ENCODE data around the gene PLCH1.

Gene PLCH1

GRCh38 chr3:155704771-155705559, 39.9 kb downstream of the PLCH1 start:
- Histone ChIP-seq H3K4me3 (ENCODE audit: low read length) (no peak overlapping the region), H3K27ac (ENCODE audit: low read length) (no peak overlapping the region), H3K36me3 (ENCODE audit: insufficient read depth, low read depth, low read length) (0 out of 2 replicates have a peak, but pooled peaks cover 6% of the 10 kb centered on the region), H3K4me1 (ENCODE audit: insufficient read depth, low read length) (peaks cover 3% of the 10 kb centered on the region; the same call in 1 of the 2 replicates), H3K9ac (ENCODE audit: low read depth, low read length) (no peak overlapping the region), H3K27me3 (ENCODE audit: insufficient read depth, low read length) (no peaks in the 10 kb centered on the region), H3K9me3 (ENCODE audit: insufficient read depth, low read depth, low read length) (no peaks in the 10 kb centered on the region)

GRCh38 chr3:155704061-155704460, 40.8 kb downstream of the PLCH1 start:
- 0 out of 2 replicates have a peak, but pooled peaks cover 6% of the 10 kb centered on the region for H3K36me3 ChIP-seq (ENCODE audit: insufficient read depth, low read depth, low read length)
- H3K4me3 ChIP-seq (ENCODE audit: low read length) = no peak overlapping the region
- H3K27me3 ChIP-seq (ENCODE audit: insufficient read depth, low read length) = no peaks in the 10 kb centered on the region
- peaks cover 3% of the 10 kb centered on the region; the same call in 1 of the 2 replicates for H3K4me1 ChIP-seq (ENCODE audit: insufficient read depth, low read length)
- no peaks in the 10 kb centered on the region for H3K9me3 ChIP-seq (ENCODE audit: insufficient read depth, low read depth, low read length)
- no peak overlapping the region for H3K9ac ChIP-seq (ENCODE audit: low read depth, low read length)
- no peak overlapping the region for H3K27ac ChIP-seq (ENCODE audit: low read length)

- Histone ChIP-seq H3K4me1 (ENCODE audit: insufficient read depth, low read length) (peaks cover 3% of the 10 kb centered on the region; the same call in 1 of the 2 replicates), H3K27me3 (ENCODE audit: insufficient read depth, low read length) (no peaks in the 10 kb centered on the region), H3K27ac (ENCODE audit: low read length) (no peak overlapping the region), H3K9ac (ENCODE audit: low read depth, low read length) (no peak overlapping the region), H3K9me3 (ENCODE audit: insufficient read depth, low read depth, low read length) (no peaks in the 10 kb centered on the region), H3K4me3 (ENCODE audit: low read length) (no peak overlapping the region), H3K36me3 (ENCODE audit: insufficient read depth, low read depth, low read length) (0 out of 2 replicates have a peak, but pooled peaks cover 6% of the 10 kb centered on the region)
Observed at GRCh38 chr3:155702745-155703591, 41.9 kb downstream of the PLCH1 start.

DNA sequence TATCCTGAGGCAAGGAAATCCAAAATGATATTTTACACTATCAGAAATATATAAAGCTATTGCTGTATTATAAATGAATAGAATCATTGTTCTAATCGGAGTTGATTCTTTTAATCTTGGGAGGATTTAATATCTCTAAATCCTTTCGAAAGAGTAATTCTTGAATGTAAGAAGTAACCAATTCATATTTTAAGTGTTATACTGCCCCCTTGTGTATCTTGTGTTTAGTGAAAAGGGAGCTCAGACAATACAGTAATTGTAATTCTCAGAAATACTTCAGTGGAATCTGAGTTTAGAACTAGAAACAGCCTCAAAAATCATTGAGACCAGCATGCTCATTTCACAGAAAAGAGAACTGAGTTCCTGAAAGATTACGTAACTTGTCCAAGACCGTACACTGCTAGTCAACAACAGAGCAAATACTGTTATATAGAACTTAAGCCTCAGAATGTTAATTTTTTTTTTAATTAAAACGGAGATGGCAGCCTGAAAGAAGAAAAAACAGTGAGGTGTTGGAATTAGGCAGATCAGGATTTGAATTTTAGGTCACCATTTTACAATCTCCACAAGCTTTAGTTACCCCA, 42.9 kb downstream of the PLCH1 start:
- H3K9ac ChIP-seq (ENCODE audit: low read depth, low read length) = no peak overlapping the region
- H3K36me3 ChIP-seq (ENCODE audit: insufficient read depth, low read depth, low read length) = 0 out of 2 replicates have a peak, but pooled peaks cover 6% of the 10 kb centered on the region
- no peaks in the 10 kb centered on the region for H3K27me3 ChIP-seq (ENCODE audit: insufficient read depth, low read length)
- H3K4me3 ChIP-seq (ENCODE audit: low read length) = no peak overlapping the region
- H3K4me1 ChIP-seq (ENCODE audit: insufficient read depth, low read length) = peaks cover 3% of the 10 kb centered on the region; the same call in 1 of the 2 replicates
- H3K27ac ChIP-seq (ENCODE audit: low read length) = no peak overlapping the region
- H3K9me3 ChIP-seq (ENCODE audit: insufficient read depth, low read depth, low read length) = no peaks in the 10 kb centered on the region

DNA sequence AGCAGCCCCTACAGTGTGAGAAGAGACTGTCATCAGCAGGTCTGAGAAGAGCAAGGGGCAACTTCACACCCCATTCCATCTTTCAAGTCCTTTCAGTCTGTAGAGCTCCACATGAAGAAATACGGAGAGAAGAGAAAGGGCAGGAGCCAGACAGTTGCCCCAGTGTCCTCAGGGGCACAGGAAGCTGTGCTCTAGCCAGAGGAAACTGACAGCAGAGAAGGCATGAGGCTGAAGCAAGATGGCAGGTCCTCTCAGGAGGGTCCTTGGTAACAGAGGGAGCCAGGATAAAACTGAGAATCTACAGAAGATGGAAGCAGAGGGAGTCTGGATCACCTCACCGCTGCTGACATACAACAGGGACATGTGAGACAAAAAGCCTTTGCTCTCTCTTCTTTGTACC, 47.3 kb downstream of the PLCH1 start:
- Histone ChIP-seq H3K27ac (ENCODE audit: low read length) (no peak overlapping the region), H3K36me3 (ENCODE audit: insufficient read depth, low read depth, low read length) (no peaks in the 10 kb centered on the region; the same call in 1 of the 2 replicates), H3K9me3 (ENCODE audit: insufficient read depth, low read depth, low read length) (no peaks in the 10 kb centered on the region), H3K27me3 (ENCODE audit: insufficient read depth, low read length) (no peaks in the 10 kb centered on the region), H3K9ac (ENCODE audit: low read depth, low read length) (no peak overlapping the region), H3K4me3 (ENCODE audit: low read length) (no peak overlapping the region), H3K4me1 (ENCODE audit: insufficient read depth, low read length) (peaks cover 3% of the 10 kb centered on the region; the same call in 1 of the 2 replicates)

DNA sequence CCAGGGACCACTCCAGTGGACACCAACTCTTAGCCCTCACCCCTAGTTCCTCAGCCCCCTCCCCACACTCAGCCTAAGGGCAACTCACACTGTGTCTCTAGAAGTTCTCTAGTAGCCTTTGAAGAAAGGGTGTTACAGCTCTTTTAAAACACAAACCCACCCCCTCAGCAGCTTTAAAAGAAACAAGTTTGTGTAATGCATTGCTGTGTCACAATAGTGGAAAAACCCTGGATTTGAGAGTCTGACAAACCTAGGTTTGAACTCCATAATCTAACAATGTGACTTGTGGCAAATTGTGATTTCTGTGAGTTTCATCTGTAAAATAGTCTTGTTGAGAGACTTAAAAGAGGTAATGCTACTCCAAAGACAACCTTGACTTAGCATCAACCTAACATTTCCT, 54.0 kb downstream of the PLCH1 start:
- H3K27ac ChIP-seq (ENCODE audit: low read length) = no peak overlapping the region
- H3K4me1 ChIP-seq (ENCODE audit: insufficient read depth, low read length) = no peaks in the 10 kb centered on the region
- no peaks in the 10 kb centered on the region; the same call in 1 of the 2 replicates for H3K36me3 ChIP-seq (ENCODE audit: insufficient read depth, low read depth, low read length)
- H3K9me3 ChIP-seq (ENCODE audit: insufficient read depth, low read depth, low read length) = no peaks in the 10 kb centered on the region
- no peak overlapping the region for H3K9ac ChIP-seq (ENCODE audit: low read depth, low read length)
- H3K4me3 ChIP-seq (ENCODE audit: low read length) = no peak overlapping the region
- H3K27me3 ChIP-seq (ENCODE audit: insufficient read depth, low read length) = no peaks in the 10 kb centered on the region

- Histone ChIP-seq H3K9ac (ENCODE audit: low read depth, low read length) (no peak overlapping the region), H3K27me3 (ENCODE audit: insufficient read depth, low read length) (no peaks in the 10 kb centered on the region), H3K4me1 (ENCODE audit: insufficient read depth, low read length) (no peaks in the 10 kb centered on the region), H3K9me3 (ENCODE audit: insufficient read depth, low read depth, low read length) (no peaks in the 10 kb centered on the region), H3K4me3 (ENCODE audit: low read length) (no peak overlapping the region), H3K27ac (ENCODE audit: low read length) (no peak overlapping the region), H3K36me3 (ENCODE audit: insufficient read depth, low read depth, low read length) (no peaks in the 10 kb centered on the region)
Observed at GRCh38 chr3:155688481-155688880, 56.4 kb downstream of the PLCH1 start.

GRCh38 chr3:155683344-155683720, 61.5 kb downstream of the PLCH1 start:
- no peaks in the 10 kb centered on the region for H3K36me3 ChIP-seq (ENCODE audit: insufficient read depth, low read depth, low read length)
- H3K9ac ChIP-seq (ENCODE audit: low read depth, low read length) = no peak overlapping the region
- H3K27me3 ChIP-seq (ENCODE audit: insufficient read depth, low read length) = no peaks in the 10 kb centered on the region
- no peak overlapping the region for H3K27ac ChIP-seq (ENCODE audit: low read length)
- H3K4me1 ChIP-seq (ENCODE audit: insufficient read depth, low read length) = no peaks in the 10 kb centered on the region; the same call in 1 of the 2 replicates
- no peaks in the 10 kb centered on the region; the same call in 1 of the 2 replicates for H3K9me3 ChIP-seq (ENCODE audit: insufficient read depth, low read depth, low read length)
- H3K4me3 ChIP-seq (ENCODE audit: low read length) = no peak overlapping the region

DNA sequence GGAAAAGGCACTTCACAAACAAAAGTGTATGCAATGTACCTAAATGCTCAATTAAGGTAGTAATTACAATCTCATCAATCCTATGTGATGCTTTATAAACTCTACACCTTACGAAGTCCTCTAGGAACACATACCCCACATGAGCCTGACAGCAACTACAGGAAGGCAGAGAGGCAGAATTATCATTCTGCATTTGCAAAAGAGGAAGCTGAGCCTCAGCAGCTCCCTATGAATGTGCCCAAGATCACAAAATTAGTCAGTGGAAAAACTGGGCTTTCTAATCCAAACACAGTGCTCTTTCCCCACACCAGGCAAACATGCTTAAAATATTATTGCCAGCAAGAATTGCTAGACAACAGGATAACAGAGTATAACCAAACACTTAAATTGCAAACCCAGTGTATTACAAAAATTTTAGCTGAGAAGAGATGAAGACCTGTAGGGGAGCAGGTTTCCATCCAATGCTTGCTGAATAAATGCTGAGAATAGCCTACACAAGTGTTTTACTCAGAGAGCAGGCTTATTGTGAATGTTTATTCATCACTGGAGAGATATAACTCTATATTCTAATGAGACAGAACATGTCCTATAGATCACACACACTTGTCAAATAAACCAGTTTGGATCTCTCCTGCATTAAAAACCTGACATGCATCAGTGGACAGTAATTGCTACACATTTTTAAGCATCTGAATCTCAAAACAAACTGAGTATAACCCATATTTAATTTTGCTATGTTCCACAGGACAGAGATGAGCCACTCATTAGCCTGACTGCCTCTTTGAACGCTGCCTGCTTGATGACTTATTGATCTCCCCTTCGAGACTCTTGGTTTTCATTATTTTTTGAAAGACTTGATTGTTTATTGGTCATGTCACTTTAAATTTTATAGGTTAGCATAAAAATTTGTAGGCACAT, 62.2 kb downstream of the PLCH1 start:
- Histone ChIP-seq H3K36me3 (ENCODE audit: insufficient read depth, low read depth, low read length) (no peaks in the 10 kb centered on the region), H3K4me1 (ENCODE audit: insufficient read depth, low read length) (no peaks in the 10 kb centered on the region; the same call in 1 of the 2 replicates), H3K9me3 (ENCODE audit: insufficient read depth, low read depth, low read length) (no peaks in the 10 kb centered on the region; the same call in 1 of the 2 replicates), H3K27ac (ENCODE audit: low read length) (no peak overlapping the region), H3K4me3 (ENCODE audit: low read length) (no peak overlapping the region), H3K9ac (ENCODE audit: low read depth, low read length) (no peak overlapping the region), H3K27me3 (ENCODE audit: insufficient read depth, low read length) (no peaks in the 10 kb centered on the region)

DNA sequence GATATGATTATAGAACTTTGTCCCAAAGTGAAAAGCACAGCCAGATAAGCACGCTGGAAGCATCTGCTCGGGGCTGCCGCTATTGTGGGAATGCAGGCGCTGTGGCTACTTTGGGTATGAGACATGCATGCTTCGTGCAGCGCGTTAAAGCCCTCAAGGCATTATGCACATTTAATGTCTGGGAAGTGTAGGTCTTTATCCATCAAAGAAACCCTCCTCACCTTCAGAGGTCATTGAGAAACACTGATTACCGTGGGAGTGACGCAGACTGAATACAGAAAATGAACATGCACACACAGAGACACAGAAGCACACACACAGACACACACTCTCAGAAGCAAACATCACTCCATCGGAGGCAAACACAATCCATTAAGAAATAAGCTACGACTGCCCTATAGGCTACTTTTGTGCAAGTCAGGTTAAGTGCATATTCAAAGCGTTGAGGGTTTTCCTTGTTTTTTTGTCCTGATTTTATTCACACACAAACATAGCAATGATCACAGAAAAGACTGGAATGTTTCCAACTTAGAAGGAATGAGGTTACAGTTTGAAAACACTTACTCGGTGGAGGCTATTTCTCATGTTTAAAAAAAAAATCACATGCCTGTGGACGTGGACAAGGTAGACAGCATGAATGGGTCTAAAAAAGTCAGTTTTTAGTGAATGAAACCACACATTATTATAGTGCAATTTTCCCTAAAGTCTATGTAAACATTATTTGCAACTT, 68.5 kb downstream of the PLCH1 start:
- Histone ChIP-seq H3K9me3 (ENCODE audit: insufficient read depth, low read depth, low read length) (no peaks in the 10 kb centered on the region; the same call in 1 of the 2 replicates), H3K9ac (ENCODE audit: low read depth, low read length) (no peak overlapping the region), H3K4me3 (ENCODE audit: low read length) (no peak overlapping the region), H3K27ac (ENCODE audit: low read length) (no peak overlapping the region), H3K36me3 (ENCODE audit: insufficient read depth, low read depth, low read length) (no peaks in the 10 kb centered on the region), H3K4me1 (ENCODE audit: insufficient read depth, low read length) (no peaks in the 10 kb centered on the region; the same call in 1 of the 2 replicates), H3K27me3 (ENCODE audit: insufficient read depth, low read length) (no peaks in the 10 kb centered on the region)
